ENCODE data around the gene ATRX. TPM values are rescaled to one million over a fixed set of nuclear protein-coding genes. Genes with fewer than 3 reads are reported as not detected.
"Not testable (repeated sequence)": the region's sequence is repeated elsewhere in the genome, so short reads cannot be mapped to it uniquely, and the experiment has no call there.

The ATRX gene
- total RNA-seq, 4 donors from 2014 or later: 79.3 to 309 (median 99.6) TPM

DNA sequence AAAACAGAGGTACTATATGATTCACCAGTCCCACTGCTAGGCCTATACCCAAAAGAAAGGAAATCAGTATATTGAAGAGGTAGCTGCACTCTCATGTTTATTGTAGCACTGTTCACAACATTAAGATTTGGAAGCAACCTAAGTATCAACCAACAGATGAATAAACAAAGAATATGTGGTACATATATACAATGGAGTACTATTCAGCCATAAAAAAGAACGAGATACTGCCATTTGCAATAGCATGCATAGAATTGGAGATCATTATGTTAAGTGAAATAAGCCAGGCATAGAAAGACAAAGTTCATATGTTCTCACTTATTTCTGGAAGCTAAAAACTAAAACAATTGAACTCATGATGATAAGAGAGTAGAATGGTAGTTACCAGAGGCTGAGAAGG, 266.3 kb downstream of the ATRX start:
- H3K9me3 ChIP-seq: no peaks in the 10 kb centered on the region
- no peak overlapping the region for H3K4me3 ChIP-seq
- TF ChIP-seq, protein P1, sequence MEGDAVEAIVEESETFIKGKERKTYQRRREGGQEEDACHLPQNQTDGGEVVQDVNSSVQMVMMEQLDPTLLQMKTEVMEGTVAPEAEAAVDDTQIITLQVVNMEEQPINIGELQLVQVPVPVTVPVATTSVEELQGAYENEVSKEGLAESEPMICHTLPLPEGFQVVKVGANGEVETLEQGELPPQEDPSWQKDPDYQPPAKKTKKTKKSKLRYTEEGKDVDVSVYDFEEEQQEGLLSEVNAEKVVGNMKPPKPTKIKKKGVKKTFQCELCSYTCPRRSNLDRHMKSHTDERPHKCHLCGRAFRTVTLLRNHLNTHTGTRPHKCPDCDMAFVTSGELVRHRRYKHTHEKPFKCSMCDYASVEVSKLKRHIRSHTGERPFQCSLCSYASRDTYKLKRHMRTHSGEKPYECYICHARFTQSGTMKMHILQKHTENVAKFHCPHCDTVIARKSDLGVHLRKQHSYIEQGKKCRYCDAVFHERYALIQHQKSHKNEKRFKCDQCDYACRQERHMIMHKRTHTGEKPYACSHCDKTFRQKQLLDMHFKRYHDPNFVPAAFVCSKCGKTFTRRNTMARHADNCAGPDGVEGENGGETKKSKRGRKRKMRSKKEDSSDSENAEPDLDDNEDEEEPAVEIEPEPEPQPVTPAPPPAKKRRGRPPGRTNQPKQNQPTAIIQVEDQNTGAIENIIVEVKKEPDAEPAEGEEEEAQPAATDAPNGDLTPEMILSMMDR (IDR thresholded peaks at IDR 0.05): no peak
- TF ChIP-seq POLR2A (IDR thresholded peaks at IDR 0.05): no peak
- DNase-seq: no peak
- no peaks in the 10 kb centered on the region for H3K4me1 ChIP-seq
- peaks cover 0 to 6% (median 0%) of the 10 kb centered on the region in 3 donors for H3K36me3 ChIP-seq
- H3K27ac ChIP-seq: no peak overlapping the region
- H3K27me3 ChIP-seq: no peaks in the 10 kb centered on the region

DNA sequence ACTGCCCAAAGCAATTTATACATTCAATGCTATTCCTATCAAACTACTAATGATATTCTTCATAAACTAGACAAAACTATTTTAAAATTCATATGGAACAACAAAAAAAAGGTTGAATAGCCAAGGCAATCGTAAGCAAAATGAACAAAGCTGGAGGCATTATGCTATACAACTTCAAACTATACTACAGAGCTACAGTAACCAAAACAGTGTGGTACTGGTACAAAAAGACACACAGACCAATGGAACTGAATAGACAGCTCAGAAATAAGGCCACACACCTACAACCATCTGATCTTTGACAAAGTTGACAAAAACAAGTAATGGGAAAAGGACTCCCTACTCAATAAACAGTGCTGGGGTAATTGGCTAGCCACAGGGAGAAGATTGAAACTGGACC, 271.8 kb downstream of the ATRX start:
- no peak for DNase-seq
- TF ChIP-seq, protein P1 (IDR thresholded peaks at IDR 0.05): no peak
- no peak for TF ChIP-seq POLR2A (IDR thresholded peaks at IDR 0.05)
- peaks cover 0 to 12% (median 0%) of the 10 kb centered on the region in 3 donors for H3K36me3 ChIP-seq

DNA sequence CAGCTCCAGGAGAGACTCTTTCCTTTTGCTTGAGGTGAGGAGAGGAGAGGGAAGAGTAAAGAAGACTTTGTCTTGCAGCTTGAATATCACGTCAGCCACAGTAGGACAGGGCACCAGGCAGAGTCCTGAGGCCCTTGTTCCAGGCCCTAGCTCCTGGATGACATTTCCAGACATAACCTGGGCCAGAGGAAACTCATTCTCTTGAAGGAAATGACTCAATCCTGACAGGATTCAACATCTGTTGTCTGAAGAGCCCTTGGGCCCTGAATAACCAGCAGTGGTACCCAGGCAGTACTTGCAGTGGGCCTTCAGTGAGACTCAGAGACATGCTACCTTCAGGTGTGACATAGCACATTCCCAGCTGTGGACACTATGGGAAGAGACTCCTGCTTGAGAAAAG, 276.0 kb downstream of the ATRX start:
- H3K4me1 ChIP-seq: no peaks in the 10 kb centered on the region
- no peaks in the 10 kb centered on the region for H3K9me3 ChIP-seq
- no peak overlapping the region for H3K27ac ChIP-seq
- TF ChIP-seq, protein P1 (IDR thresholded peaks at IDR 0.05): no peak
- TF ChIP-seq POLR2A (IDR thresholded peaks at IDR 0.05): no peak
- H3K36me3 ChIP-seq: peaks cover 0 to 12% (median 0%) of the 10 kb centered on the region in 3 donors
- H3K27me3 ChIP-seq: no peaks in the 10 kb centered on the region
- no peak overlapping the region for H3K4me3 ChIP-seq
- no peak for DNase-seq

More for the DNA sequence above, 271.8 kb downstream of the ATRX start:
- H3K4me1 ChIP-seq: no peaks in the 10 kb centered on the region
- no peaks in the 10 kb centered on the region for H3K27me3 ChIP-seq
- no peak overlapping the region for H3K4me3 ChIP-seq
- no peaks in the 10 kb centered on the region for H3K9me3 ChIP-seq
- H3K27ac ChIP-seq: no peak overlapping the region

DNA sequence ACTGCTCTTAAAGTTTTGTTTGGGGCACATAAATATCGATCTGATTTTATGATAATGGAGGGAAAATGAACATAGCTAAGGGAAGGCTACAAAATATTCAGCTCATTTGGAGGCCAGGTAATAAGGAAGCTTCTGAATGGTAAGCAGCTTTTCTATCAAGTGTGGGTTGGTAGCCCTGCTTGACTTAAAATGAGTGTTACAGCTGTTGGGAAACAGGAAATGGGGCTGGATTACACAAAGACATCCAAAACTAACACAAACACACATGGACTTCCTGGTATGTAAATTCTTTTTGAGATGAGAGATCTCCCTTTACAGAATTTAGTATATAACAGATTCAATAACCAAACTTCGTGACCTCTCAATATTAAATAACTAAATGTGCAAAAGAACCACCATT, 280.8 kb downstream of the ATRX start:
- no peak for DNase-seq
- Histone ChIP-seq H3K27ac (no peak overlapping the region), H3K27me3 (no peaks in the 10 kb centered on the region), H3K36me3 (peaks cover 0 to 9% (median 0%) of the 10 kb centered on the region in 3 donors), H3K4me3 (no peak overlapping the region), H3K9me3 (no peaks in the 10 kb centered on the region), H3K4me1 (no peaks in the 10 kb centered on the region)
- TF ChIP-seq, protein P1 (IDR thresholded peaks at IDR 0.05): no peak
- TF ChIP-seq POLR2A (IDR thresholded peaks at IDR 0.05): no peak

DNA sequence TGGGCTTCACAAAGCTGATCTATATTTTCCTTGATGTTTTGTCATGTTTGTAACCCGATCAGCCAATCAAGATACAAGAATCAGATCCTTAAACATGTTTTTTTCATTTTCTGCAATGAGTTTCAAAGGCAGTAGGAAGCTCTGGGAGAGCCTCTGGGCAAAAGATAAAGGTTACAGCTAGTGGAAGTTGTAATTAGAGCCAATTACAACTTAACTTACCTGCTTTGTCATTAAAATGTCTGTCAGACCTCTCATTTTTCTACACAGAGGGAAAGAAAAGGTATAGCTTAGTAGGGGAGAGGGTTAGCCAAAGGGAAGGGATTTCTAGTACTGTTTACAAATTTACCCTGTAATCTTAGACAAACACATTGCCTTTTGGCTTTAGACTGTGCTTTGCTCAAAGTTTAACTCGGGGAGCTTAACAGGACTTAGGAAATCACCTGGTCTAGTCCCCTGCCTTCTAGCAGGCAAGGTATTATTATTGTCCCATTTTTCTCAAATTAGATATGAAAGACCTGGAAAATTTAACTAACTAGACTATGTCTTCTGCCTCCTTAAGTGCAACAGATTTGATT, 283.0 kb downstream of the ATRX start:
- H3K4me3 ChIP-seq: no peak overlapping the region
- H3K36me3 ChIP-seq: no peaks in the 10 kb centered on the region
- H3K27me3 ChIP-seq: no peaks in the 10 kb centered on the region
- no peaks in the 10 kb centered on the region for H3K4me1 ChIP-seq
- no peak for DNase-seq
- TF ChIP-seq POLR2A (IDR thresholded peaks at IDR 0.05): no peak
- TF ChIP-seq, protein P1 (IDR thresholded peaks at IDR 0.05): no peak
- no peak overlapping the region for H3K27ac ChIP-seq
- no peaks in the 10 kb centered on the region for H3K9me3 ChIP-seq

DNA sequence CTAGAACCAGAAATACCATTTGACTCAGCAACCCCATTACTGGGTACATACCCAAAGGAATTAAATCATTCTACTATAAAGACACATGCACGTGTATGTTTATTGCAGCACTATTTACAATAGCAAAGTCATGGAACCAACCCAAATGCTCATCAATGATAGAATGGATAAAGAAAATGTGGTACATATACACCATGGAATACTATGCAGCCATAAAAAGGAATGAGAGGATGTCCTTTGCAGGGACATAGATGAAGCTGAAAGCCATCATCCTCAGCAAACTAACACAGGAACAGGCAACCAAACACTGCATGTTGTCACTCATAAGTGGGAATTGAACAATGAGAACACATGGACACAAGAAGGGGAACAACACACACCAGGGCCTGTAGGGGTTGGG, 285.9 kb downstream of the ATRX start:
- not testable (repeated sequence) for H3K36me3 ChIP-seq, H3K27ac ChIP-seq, H3K9me3 ChIP-seq, H3K4me1 ChIP-seq, H3K4me3 ChIP-seq, H3K27me3 ChIP-seq, DNase-seq
